GM19397 (cell line): Measurements from ENCODE around the gene SOD1.
"Not testable (repeated sequence)": the region's sequence is repeated elsewhere in the genome, so short reads cannot be mapped to it uniquely, and the experiment has no call there.

Experiments
- ATAC-seq: cut with Tn5 transposase; IDR thresholded peaks from one replicate; pipeline ENCODE4 v1.9.1; 2021; ENCODE audit warnings: mild to moderate bottlenecking, moderate library complexity; ENCODE audit not compliant: unreplicated experiment

The SOD1 gene

DNA sequence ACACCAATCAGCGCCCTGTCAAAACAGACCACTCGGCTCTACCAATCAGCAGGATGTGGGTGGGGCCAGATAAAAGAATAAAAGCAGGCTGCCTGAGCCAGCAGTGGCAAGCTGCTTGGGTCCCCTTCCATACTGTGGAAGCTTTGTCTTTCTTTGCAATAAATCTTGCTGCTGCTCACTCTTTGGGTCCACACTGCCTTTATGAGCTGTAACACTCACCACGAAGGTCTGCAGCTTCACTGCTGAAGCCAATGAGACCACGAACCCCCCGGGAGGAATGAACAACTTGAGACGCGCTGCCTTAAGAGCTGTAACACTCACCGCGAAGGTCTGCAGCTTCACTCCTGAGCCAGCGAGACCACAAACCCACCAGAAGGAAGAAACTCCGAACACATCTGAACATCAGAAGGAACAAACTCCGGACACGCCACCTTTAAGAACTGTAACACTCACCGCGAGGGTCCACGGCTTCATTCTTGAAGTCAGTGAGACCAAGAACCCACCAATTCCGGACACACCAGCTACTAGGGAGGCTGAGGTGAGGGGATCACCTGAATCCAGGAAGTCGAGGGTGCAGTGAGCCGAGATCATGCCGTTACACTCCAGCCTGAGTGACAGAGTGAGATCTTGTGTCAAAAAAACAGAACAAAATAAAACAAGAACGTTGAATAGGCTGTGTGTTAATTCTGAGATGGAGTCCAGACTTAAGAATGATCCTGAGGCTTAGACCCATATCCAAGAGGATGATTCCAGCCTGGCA, 4.5 kb upstream of the SOD1 start:
- not testable (repeated sequence) for ATAC-seq

GRCh38 chr21:31656199-31657095, 3.0 kb upstream of the SOD1 start:
- ATAC-seq, result no peak

- no peak for ATAC-seq
Observed at GRCh38 chr21:31658053-31658452, 1.4 kb upstream of the SOD1 start.

DNA sequence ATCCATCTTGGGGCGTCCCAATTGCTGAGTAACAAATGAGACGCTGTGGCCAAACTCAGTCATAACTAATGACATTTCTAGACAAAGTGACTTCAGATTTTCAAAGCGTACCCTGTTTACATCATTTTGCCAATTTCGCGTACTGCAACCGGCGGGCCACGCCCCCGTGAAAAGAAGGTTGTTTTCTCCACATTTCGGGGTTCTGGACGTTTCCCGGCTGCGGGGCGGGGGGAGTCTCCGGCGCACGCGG, 282 bp upstream of the SOD1 start:
- ATAC-seq, result peak; percentile 12

- ATAC-seq, result peak; percentile 28
Observed at GRCh38 chr21:31660259-31660565, 719 bp downstream of the SOD1 start.

GRCh38 chr21:31660591-31660990, 1.1 kb downstream of the SOD1 start:
- ATAC-seq, result no peak

- ATAC-seq, result no peak
Observed at GRCh38 chr21:31663584-31664249, 4.2 kb downstream of the SOD1 start.

DNA sequence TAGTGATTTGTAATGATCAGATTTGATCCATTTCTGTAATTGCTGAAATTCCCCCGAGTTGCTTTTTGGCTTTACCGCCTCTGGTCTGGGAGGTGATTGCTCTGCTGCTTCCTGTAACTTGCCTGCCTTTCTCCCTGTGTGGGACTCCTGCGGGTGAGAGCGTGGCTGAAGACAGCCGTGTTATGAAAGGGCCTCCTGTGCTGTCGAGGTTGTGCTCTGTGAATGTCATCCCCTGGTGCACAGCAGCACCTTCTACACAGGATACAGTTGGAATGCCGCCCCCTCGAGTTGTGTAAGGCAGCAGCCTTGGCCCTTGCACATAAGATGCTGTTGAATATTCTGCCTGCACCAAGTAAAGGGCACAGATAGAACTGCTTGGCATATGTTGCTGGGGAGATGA, 5.9 kb downstream of the SOD1 start:
- ATAC-seq, result no peak

- not testable (repeated sequence) for ATAC-seq
Observed at GRCh38 chr21:31665869-31666268, 6.4 kb downstream of the SOD1 start.

DNA sequence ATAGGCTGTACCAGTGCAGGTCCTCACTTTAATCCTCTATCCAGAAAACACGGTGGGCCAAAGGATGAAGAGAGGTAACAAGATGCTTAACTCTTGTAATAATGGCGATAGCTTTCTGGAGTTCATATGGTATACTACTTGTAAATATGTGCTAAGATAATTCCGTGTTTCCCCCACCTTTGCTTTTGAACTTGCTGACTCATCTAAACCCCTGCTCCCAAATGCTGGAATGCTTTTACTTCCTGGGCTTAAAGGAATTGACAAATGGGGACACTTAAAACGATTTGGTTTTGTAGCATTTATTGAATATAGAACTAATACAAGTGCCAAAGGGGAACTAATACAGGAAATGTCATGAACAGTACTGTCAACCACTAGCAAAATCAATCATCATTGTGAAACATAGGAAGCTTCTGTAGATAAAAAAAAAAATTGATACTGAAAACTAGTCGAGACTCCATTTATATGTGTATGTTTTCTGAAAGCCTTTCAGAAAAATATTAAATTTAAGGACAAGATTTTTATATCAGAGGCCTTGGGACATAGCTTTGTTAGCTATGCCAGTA, 7.0 kb downstream of the SOD1 start:
- ATAC-seq, result no peak

GRCh38 chr21:31667132-31667531, 7.6 kb downstream of the SOD1 start:
- no peak for ATAC-seq

DNA sequence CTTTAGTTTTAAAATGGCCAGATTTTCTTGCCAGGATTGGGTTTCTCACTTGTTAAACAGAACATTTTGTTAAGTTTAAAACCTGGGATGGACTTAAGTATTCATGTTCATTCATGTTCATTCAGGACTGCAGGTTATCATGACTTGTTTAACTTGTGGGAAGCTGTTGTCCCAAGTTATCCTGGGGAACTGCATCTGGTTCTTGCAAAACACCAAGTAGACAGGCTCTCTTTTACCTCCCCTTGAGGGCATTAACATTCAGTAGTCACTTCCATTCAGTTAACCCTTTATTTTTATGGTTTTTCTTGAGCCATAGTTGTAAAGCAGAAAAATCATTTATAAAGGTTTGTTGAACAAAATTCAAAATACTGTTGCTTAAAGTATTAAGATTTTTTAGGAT, 8.1 kb downstream of the SOD1 start:
- no peak for ATAC-seq

GRCh38 chr21:31668651-31669491, 9.4 kb downstream of the SOD1 start:
- no peak for ATAC-seq

- no peak for ATAC-seq
Observed at GRCh38 chr21:31670070-31670469, 10.6 kb downstream of the SOD1 start.

DNA sequence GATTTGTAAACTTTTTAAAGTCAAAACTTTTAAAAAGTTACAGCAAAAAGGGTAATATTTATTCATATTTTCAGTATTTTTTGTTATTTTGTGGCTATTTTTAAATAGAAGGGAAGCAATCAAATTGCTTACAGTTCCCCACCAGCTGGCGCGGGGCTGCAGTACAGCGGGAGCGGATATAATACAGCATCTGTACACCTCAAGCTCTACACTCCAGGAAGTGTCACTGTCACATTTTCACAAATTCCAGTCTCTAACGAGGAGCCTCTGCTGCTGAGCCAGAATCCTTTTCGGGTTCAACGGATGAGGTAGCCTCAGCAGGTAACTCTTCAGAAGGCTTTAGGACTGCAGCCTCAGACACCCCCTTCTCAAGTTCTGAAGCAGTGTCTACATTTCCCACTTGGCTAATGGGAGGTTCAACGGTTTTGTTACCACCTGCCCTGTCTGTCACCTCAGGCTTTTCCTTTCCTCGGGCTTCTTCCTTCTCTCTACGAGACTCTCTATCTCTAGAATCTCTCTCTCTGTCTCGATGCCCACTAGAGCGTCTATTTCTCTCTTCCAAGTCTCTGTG, 11.7 kb downstream of the SOD1 start:
- no peak for ATAC-seq

DNA sequence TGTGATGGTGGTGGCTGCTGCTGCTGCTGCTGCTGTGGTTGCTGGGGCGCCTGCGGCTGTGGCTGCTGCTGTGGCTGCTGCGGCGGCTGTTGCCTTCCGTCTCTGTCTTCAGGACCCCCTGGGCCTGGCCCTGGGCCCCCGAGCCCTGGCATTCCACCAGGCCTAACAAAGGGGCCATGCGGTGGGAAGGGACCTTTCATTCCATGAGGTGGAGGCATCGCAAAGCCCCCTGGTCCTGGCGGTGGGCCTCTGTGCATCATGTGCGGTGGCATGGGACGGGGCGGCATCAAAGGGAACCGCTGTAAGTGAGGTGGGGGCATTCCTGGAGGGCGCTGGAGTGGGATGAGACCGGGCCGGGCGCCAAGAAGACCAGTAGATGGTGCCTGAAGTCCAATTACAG, 12.4 kb downstream of the SOD1 start:
- no peak for ATAC-seq

DNA sequence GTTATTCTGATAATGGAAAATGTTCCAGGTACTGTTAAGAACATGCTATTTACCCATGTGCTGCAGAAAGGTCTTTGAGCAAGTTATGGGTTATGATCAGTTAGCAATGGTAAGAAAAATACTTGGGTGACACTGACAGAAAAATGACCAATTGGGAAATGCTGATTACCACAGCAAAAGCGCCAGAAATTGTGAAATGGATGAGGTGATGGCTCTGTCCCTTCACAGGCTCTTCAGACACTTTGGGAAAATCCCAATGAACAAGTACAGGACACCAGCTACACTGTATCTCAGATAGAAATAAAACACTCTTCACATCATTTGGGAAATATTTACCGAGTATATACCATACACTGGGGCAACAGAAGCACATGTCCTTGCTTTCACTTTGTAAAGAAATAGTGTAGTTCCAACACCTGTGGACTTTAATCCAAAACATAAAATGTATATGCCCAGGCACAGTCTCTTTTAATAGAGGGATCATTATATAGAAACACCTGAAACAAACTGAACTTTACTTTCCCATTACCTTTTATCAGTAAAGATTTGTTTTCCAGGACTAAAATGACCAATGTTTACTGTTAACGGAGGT, 13.9 kb downstream of the SOD1 start:
- no peak for ATAC-seq

DNA sequence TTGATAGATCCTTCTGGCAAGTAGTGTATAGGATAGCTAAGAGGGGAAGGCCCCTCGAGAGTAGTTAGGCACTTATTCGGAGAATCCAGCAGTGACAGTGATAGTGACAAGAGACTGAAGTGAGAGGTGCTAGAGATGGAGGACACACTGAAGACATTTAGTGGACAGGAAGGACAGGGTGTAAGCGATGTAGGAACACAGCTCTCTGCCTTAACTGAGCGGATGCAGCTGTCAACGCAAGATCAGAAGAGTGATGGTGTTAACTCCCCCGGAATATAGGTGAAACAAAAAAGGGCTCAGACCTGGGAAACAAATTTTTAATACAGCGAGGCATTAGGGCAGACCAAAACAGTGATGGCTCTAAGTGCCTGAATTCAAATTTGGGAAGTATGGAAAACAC, 15.8 kb downstream of the SOD1 start:
- no peak for ATAC-seq

DNA sequence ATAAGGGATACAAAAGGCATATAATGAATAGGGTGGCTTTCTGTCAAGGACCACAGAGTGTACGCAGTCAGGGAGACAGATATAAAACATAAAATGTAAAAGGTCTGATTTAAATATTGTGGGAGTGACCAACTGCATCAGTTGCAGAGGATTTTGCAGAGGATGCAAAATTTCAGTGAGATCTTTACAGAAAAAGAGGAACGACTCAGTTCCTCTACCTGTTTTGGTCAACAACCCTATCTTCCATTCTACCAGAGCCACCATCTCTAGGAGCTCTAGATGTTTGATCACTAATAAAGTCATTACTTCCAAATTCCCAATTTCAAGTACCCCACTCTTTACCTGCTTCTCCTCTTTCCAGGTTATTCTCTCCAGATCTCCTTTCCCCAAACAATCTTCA, 16.5 kb downstream of the SOD1 start:
- no peak for ATAC-seq

DNA sequence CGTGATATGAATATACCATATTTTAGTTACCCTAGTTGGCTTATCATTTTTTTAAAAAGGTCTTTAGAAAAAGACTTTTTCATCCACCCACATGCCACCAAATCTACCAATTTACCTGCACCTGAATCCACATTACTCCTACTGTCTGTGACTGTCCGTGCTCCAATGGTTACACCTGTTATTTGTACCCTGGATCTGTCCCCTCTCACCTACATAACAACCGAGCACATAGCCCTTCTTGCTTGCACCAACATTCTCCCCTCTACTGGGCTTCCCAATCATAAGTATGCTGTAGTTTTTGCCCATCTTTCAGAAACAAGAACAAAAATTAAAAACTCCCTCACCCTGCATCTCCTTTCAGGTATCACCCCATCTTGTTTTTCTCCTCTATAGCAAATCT, 17.6 kb downstream of the SOD1 start:
- no peak for ATAC-seq
